ENCODE measurements around the gene TTYH2.

DNA sequence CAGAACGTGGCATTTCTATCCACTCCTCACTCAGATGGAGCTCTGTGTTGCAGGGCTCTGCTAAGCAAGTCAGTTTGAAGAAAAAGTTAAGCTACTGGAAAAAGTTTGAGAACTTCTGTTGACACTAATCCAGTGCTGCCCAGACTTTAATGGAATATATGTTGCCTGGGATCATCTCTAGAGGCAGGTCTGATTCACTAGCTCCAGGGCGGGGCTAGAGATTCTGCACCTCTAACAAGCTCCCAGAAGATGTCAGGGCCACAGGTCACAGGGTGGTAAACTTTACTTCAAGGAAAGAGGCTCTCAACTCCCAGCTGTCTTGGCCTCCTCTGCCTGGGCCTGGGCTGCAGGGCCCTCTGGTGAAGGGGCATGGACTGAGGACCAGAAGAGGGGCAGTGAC, 6.8 kb downstream of the TTYH2 start:
- TF ChIP-seq EP300 (IDR thresholded peaks at IDR 0.05) (no peak), POLR2A (IDR thresholded peaks at IDR 0.05) (no peak)
- TF ChIP-seq, protein P1, sequence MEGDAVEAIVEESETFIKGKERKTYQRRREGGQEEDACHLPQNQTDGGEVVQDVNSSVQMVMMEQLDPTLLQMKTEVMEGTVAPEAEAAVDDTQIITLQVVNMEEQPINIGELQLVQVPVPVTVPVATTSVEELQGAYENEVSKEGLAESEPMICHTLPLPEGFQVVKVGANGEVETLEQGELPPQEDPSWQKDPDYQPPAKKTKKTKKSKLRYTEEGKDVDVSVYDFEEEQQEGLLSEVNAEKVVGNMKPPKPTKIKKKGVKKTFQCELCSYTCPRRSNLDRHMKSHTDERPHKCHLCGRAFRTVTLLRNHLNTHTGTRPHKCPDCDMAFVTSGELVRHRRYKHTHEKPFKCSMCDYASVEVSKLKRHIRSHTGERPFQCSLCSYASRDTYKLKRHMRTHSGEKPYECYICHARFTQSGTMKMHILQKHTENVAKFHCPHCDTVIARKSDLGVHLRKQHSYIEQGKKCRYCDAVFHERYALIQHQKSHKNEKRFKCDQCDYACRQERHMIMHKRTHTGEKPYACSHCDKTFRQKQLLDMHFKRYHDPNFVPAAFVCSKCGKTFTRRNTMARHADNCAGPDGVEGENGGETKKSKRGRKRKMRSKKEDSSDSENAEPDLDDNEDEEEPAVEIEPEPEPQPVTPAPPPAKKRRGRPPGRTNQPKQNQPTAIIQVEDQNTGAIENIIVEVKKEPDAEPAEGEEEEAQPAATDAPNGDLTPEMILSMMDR (IDR thresholded peaks at IDR 0.05), result no peak
